ENCODE data around the gene PLLP. TPM values are rescaled to one million over a fixed set of nuclear protein-coding genes. Genes with fewer than 3 reads are reported as not detected.
A peak's percentile ranks its signal among the peaks of the same experiment; 100 is the strongest.

The PLLP gene
- total RNA-seq, 4 donors from 2014 or later: 3.6 to 10.7 (median 6.4) TPM

DNA sequence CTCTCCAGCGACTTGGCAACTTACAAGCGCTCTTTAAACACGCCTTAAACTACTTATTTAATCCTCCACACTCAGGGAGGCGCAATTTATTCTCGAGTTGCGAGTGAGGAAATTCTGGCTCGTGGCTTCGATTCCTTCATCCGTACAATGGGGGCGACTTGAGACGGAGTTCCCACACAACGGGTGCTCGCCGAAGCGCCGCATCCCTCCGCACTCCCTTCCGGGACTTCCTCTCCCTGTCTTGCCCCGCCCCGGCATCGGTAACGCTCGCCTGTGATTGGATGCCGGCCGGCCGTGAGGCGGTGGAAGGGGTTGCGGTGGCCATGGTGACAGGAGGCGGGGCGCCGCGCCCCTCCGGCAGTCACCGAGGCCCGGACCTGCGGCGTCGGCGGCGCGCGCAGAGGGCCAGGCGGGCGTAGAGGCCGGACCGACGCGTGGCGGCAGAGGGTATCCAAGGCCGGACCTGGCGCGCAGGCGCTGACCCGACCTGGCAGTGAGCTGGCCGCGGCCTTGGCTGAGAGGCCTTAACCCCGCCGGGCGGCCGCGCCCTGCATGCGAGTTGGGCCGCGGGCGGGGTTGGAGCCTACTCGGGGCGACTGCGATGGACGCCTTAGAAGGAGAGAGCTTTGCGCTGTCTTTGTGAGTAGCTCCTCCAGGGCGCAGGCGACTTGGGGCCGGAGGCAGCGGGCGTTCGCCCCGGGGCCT, 39.6 kb downstream of the PLLP start, which contains the start of gene ARL2BP:
ARL2BP (plus strand) TSS at position 493 of the 705 bp plus-strand sequence; CDS start at position 602, 109 bp downstream.
- H3K27ac ChIP-seq (replicated peaks in 1 of 4): peak within 1 kb of the TSS; percentile 92 to 95 (median 94)
- intact Hi-C loops (cut with DNase I): loop anchor here (5.0 to 10.0 kb wide), 3 partner anchors 52 to 150 kb away; partner anchors contain the start of genes CPNE2, PSME3IP1 and RSPRY1
- TF ChIP-seq, protein P1, sequence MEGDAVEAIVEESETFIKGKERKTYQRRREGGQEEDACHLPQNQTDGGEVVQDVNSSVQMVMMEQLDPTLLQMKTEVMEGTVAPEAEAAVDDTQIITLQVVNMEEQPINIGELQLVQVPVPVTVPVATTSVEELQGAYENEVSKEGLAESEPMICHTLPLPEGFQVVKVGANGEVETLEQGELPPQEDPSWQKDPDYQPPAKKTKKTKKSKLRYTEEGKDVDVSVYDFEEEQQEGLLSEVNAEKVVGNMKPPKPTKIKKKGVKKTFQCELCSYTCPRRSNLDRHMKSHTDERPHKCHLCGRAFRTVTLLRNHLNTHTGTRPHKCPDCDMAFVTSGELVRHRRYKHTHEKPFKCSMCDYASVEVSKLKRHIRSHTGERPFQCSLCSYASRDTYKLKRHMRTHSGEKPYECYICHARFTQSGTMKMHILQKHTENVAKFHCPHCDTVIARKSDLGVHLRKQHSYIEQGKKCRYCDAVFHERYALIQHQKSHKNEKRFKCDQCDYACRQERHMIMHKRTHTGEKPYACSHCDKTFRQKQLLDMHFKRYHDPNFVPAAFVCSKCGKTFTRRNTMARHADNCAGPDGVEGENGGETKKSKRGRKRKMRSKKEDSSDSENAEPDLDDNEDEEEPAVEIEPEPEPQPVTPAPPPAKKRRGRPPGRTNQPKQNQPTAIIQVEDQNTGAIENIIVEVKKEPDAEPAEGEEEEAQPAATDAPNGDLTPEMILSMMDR (IDR thresholded peaks at IDR 0.05): peak in 1 of 3 experiments; percentile 7
- no peak for TF ChIP-seq EP300 (IDR thresholded peaks at IDR 0.05)
- TF ChIP-seq POLR2AphosphoS5 (IDR thresholded peaks at IDR 0.05): peak; percentile 94 to 97
- peak; percentile 99 for DNase-seq (ENCODE audit: extremely low spot score)
- H3K9me3 ChIP-seq: no peaks in the 10 kb centered on the region
- no peaks in the 10 kb centered on the region for H3K27me3 ChIP-seq
- H3K36me3 ChIP-seq: peaks cover 22 to 42% (median 30%) of the 10 kb centered on the region in 4 donors
- peak within 1 kb of the TSS; percentile 80 to 90 (median 82) for H3K4me3 ChIP-seq
- WGBS: under 1% methylated on average over 23 of the region's 77 CpGs
- peaks cover 13 to 23% (median 21%) of the 10 kb centered on the region in 4 donors for H3K4me1 ChIP-seq

DNA sequence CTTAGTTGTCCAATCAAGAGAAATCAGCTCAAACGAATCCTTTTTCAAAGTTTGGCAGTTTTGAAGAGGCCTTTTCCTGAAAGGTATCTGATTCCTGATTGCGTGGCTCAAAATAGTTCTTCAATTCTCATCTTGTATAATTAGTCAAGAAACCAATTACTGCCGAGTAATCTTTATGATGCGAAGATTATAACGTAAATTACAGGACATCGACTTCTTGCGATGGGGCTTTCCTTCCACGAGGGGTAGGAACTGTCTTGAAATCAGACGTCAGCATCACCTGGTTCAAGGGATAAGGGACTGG, 40.1 kb downstream of the PLLP start:
- no peaks in the 10 kb centered on the region for H3K27me3 ChIP-seq
- H3K4me1 ChIP-seq: peaks cover 13 to 23% (median 21%) of the 10 kb centered on the region in 4 donors
- intact Hi-C loops (cut with DNase I): loop anchor here (5.0 to 10.0 kb wide), 2 partner anchors 57 to 150 kb away; partner anchors contain the start of genes CPNE2, PSME3IP1 and RSPRY1
- peaks cover 17 to 42% (median 27%) of the 10 kb centered on the region in 4 donors for H3K36me3 ChIP-seq
- DNase-seq (ENCODE audit: extremely low spot score): no peak
- peak overlapping the region; percentile 92 to 95 (median 94) for H3K27ac ChIP-seq (replicated peaks in 1 of 4)
- H3K9me3 ChIP-seq: no peaks in the 10 kb centered on the region
- WGBS: 8% methylated on average over 9 of the region's 9 CpGs
- TF ChIP-seq EP300 (IDR thresholded peaks at IDR 0.05) (no peak), POLR2A (IDR thresholded peaks at IDR 0.05; ENCODE audit: low read depth) (no peak), POLR2AphosphoS5 (IDR thresholded peaks at IDR 0.05) (no peak)
- TF ChIP-seq, protein P1 (IDR thresholded peaks at IDR 0.05): no peak
- H3K4me3 ChIP-seq: peak overlapping the region; percentile 80 to 90 (median 82)

DNA sequence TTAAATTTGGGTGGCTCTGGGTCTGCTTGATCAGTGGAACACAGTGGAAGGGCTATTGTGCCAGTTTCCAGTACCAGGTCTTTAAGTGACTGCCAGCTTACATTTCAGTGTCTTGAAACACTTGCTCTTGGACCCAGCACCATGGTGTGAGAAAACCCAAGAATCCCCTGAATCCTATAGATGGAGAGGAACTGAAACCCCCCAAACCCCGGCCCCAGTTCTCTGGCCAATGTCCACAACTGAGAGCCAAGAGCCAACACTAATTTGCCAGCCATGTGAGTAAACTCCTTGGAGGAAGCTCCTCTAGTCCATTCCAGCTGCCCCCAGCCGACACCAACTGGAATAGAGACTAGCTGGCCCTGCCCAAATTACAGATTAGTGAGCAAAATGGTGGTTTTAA, 41.8 kb downstream of the PLLP start:
- no peaks in the 10 kb centered on the region for H3K9me3 ChIP-seq

DNA sequence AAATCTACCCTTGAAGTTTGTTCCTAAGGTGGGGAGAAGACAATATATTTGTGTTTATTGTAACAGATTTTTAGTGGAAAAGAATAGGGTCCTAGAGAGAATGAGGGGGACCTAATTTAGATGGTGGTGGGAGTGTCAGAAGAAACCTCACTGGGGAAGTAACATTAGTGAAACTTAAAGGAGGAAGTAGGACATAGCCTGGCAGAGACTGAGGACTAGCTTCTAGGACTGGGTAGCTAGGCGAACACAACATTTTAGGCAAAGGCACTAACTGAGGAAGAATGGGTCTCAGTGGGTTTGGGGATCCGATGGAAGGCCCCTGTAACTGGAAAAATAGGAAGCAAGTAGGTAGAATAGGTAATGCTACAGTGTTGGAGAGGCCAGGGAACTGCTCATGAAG, 43.6 kb downstream of the PLLP start:
- no peaks in the 10 kb centered on the region for H3K9me3 ChIP-seq
- DNase-seq (ENCODE audit: extremely low spot score): no peak
- H3K4me1 ChIP-seq: peaks cover 5 to 11% (median 8%) of the 10 kb centered on the region in 4 donors
- 91% methylated on average over 2 of the region's 2 CpGs for WGBS
- H3K27me3 ChIP-seq: no peaks in the 10 kb centered on the region
- intact Hi-C loops (cut with DNase I): loop anchor here (5.0 to 10.0 kb wide), 2 partner anchors 54 to 146 kb away; partner anchors contain the start of genes CPNE2, PSME3IP1 and RSPRY1
- no peak overlapping the region for H3K27ac ChIP-seq (replicated peaks in 1 of 4)
- H3K36me3 ChIP-seq: peaks cover 8 to 44% (median 24%) of the 10 kb centered on the region in 4 donors
- no peak overlapping the region for H3K4me3 ChIP-seq
- TF ChIP-seq POLR2AphosphoS5 (IDR thresholded peaks at IDR 0.05) (no peak), EP300 (IDR thresholded peaks at IDR 0.05) (no peak), POLR2A (IDR thresholded peaks at IDR 0.05; ENCODE audit: low read depth) (no peak)
- TF ChIP-seq, protein P1 (IDR thresholded peaks at IDR 0.05): no peak

More for the DNA sequence above, 41.8 kb downstream of the PLLP start:
- H3K4me1 ChIP-seq: peaks cover 13 to 23% (median 21%) of the 10 kb centered on the region in 4 donors
- H3K36me3 ChIP-seq: peaks cover 12 to 41% (median 23%) of the 10 kb centered on the region in 4 donors
- no peak overlapping the region for H3K27ac ChIP-seq (replicated peaks in 1 of 4)
- TF ChIP-seq, protein P1 (IDR thresholded peaks at IDR 0.05): no peak
- no peak for TF ChIP-seq EP300 (IDR thresholded peaks at IDR 0.05)
- TF ChIP-seq POLR2AphosphoS5 (IDR thresholded peaks at IDR 0.05): no peak
- TF ChIP-seq POLR2A (IDR thresholded peaks at IDR 0.05; ENCODE audit: low read depth): no peak
- no peak for DNase-seq (ENCODE audit: extremely low spot score)
- no peaks in the 10 kb centered on the region for H3K27me3 ChIP-seq
- intact Hi-C loops (cut with DNase I): loop anchor here (5.0 to 10.0 kb wide), 2 partner anchors 55 to 148 kb away; partner anchors contain the start of genes CPNE2, PSME3IP1 and RSPRY1
- H3K4me3 ChIP-seq: no peak overlapping the region
- WGBS: 100% methylated on average over 2 of the region's 2 CpGs

Measured in esophagus muscularis mucosa (tissue), 4 donors.